Measurements from ENCODE around the gene NCK1.
A peak's percentile ranks its signal among the peaks of the same experiment; 100 is the strongest.

Gene NCK1

DNA sequence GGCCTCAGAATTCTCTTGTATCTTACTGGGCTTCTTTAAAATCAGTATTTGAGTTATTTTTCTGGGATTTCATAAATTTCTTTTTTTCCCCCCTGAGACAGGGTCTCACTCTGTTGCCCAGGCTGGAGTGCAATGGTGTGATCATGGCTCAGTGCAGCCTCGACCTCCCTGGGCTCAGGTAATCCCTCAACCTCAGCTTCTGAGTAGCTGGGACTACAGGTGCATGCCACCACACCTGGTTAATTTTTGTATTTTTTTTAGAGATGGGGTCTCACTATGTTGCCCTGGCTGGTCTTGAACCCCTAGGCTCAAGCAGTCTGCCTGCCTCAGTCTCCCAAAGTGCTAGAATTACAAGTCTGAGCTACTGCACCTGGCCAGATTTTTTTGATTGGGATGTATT is 43.5 kb downstream of the NCK1 start:
- DNase-seq (ENCODE audit: low read depth in 1 of 2, low spot score in 1 of 2), result no peak

GRCh38 chr3:136906725-136907124 is 44.7 kb downstream of the NCK1 start:
- DNase-seq (ENCODE audit: low read depth in 1 of 2, low spot score in 1 of 2), result no peak

DNA sequence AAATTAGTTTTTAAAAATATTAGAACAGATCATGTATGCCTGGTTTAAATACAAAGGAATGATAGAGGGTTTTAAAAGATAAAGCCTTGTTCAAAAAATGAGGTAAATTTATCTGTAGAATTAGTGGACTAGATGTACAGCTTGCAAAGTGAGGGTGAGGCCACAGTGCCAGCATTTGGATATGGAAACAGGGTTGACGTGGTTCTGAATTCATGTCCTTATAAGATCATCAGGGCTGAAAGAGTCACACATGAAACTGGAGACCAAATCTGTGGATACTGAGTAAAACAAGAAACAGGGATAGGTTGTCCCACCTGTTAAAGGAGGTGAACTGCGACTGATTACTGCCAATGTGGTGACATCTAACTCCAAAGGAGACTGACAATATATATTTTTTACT is 46.3 kb downstream of the NCK1 start:
- no peak for DNase-seq (ENCODE audit: low read depth in 1 of 2, low spot score in 1 of 2)

DNA sequence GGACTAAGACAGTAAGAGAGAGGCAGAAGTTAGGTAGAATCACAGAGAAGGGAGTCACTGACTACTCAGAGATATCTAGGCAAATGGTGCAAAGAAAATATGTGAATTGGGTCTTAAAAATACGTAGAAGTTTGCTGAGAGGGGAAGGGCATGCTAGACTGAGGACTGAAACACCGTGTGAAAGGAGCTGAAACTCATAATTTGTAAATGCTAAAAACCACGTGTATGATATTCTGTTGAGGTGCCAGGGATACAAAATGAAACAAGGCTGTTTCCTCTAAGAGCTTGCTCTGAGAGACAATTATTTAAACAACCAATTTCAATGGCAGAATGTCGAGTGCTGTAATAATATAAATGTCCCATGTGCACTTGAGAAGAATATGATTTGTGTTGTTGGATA is 47.2 kb downstream of the NCK1 start:
- no peak for DNase-seq (ENCODE audit: low read depth in 1 of 2, low spot score in 1 of 2)

- no peak for DNase-seq (ENCODE audit: low read depth in 1 of 2, low spot score in 1 of 2)
Observed at GRCh38 chr3:136910697-136911096, 48.7 kb downstream of the NCK1 start.

- no peak for DNase-seq (ENCODE audit: low read depth in 1 of 2, low spot score in 1 of 2)
Observed at GRCh38 chr3:136913168-136913567, 51.2 kb downstream of the NCK1 start.

DNA sequence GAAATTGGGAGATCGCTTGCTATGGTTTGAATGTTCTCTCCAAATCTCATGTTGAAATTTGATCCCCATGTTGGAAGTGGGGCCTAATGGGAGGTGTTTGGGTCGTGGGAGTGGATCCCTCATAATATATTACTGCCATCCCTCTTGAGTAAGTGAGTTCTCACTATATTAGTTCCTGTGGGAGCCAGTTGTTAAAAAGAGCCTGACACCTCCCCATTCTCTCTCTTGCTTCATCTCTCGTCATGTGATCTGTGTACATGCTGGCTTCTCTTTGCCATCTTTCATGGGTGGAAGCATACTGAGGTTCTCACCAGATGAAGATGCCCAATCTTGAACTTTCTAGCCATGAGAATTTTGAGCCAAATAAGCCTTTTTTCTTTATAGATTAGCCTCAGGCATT is 52.7 kb downstream of the NCK1 start:
- no peak for DNase-seq (ENCODE audit: low read depth in 1 of 2, low spot score in 1 of 2)

- no peak for DNase-seq (ENCODE audit: low read depth in 1 of 2, low spot score in 1 of 2)
Observed at GRCh38 chr3:136916223-136916622, 54.2 kb downstream of the NCK1 start.

DNA sequence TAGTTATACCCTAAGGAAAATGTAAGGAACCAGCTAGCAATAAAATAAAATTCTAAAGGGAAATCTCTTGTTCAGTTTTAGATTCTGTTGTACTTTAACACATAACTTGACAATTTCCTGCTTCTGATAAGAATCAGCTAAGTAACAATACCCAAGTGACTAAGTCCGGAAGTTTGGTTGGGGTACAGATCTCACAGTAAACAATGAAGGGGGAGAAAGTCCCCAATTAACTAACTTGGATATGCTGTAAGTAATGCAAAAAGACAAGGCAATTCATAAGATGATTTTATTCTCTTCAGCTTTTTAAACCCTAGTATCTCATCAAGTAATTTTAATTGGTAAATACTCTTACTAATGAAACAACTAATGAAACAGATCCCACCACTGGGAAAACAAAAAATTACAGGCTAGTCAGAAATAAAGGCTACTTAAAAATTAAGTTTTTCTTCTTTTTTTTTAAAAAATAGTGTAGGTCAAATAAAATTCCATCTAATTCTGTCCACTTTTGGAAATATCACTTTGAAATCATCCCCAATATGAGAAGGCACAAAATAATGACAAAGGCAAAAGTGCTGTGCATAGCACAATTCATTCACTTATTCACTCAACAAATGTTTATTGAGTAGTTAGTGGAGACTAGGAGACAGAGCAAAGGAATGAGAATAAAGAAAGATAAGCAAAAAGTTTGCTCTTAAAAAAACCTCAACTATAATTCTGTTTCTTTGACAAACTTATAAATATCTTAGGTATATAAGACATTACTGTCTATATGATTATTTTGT is 58.0 kb downstream of the NCK1 start:
- DNase-seq (ENCODE audit: low read depth in 1 of 2, low spot score in 1 of 2), result peak in 1 of 2 donors; percentile 7

DNA sequence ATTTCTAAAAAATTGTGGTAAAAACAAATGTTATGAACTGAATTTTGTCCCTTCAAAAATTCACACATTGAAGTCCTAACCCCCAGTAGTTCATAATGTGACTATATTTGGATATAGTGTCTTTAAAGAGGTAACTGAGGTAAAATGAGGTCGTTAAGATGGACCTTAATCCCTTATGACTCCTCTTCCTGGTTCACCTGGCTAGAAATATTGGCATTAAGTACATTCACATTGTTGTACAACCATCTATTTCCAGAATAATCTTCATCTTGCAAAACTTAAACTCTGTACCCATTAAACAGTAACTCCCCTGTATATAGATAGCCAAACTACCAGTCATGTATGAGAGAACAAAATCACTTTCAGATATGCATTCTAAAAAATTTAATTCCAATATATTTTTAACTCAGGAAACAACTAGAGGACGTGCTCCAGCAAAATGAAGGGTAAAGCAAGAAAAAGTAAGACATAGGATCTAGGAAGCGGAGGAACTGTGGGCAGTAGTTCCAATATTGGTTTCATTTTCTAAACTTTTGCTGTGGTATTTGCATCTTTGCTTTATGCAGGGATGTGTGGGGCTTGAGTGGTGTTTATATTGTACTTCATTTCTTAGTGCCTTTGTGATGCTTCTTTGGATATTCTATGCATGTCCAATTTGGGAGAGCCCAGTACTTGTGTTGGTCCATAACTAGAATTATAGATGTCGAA is 59.0 kb downstream of the NCK1 start:
- no peak for DNase-seq (ENCODE audit: low read depth in 1 of 2, low spot score in 1 of 2)

GRCh38 chr3:136925425-136926190 is 63.6 kb downstream of the NCK1 start:
- no peak for DNase-seq (ENCODE audit: low read depth in 1 of 2, low spot score in 1 of 2)

- DNase-seq (ENCODE audit: low read depth in 1 of 2, low spot score in 1 of 2), result no peak
Observed at GRCh38 chr3:136928240-136928639, 66.2 kb downstream of the NCK1 start.

- DNase-seq (ENCODE audit: low read depth in 1 of 2, low spot score in 1 of 2), result no peak
Observed at GRCh38 chr3:136929977-136930670, 68.1 kb downstream of the NCK1 start.

GRCh38 chr3:136931606-136932005 is 69.6 kb downstream of the NCK1 start:
- no peak for DNase-seq (ENCODE audit: low read depth in 1 of 2, low spot score in 1 of 2)

- DNase-seq (ENCODE audit: low read depth in 1 of 2, low spot score in 1 of 2), result no peak
Observed at GRCh38 chr3:136932523-136932922, 70.5 kb downstream of the NCK1 start.

GRCh38 chr3:136932978-136933772 is 71.2 kb downstream of the NCK1 start:
- no peak for DNase-seq (ENCODE audit: low read depth in 1 of 2, low spot score in 1 of 2)

DNA sequence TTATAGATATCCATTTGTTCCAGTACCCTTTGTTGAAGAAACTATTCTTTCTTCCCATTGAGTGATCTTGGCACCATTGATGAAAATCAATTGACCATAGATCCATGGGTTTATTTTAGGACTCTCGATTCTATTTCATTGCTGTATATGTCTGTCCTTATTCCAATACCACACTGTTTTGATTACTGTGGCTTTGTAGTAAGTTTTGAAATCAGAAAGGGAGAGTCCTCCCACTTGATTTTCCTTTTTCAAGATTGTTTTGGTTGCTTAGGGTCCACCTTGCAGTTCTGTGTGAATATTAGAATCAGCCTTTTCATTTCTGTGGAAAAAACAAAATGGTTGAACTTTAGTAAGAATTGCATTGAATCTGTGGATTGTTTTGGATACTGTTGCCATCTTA is 75.2 kb downstream of the NCK1 start:
- DNase-seq (ENCODE audit: low read depth in 1 of 2, low spot score in 1 of 2), result no peak

GRCh38 chr3:136937851-136938250 is 75.8 kb downstream of the NCK1 start:
- no peak for DNase-seq (ENCODE audit: low read depth in 1 of 2, low spot score in 1 of 2)

DNA sequence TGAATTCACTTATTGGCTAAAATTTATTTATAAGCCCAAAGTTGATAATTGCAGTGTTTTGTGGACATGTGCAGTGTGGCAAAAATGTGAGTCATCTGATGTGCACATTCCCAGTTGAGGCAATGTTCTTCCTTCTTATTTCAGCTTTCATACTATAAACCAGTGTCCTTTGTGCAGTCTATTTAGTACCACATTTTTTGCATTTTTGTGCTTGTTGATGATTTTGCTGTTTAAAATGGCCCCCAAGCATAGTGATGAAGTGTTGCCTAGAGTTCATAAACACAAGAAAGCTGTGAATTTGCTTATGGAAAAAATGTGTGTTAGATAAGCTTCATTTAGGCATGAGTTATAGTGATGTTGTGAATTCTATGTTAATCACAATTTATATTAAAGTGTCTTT is 76.3 kb downstream of the NCK1 start:
- DNase-seq (ENCODE audit: low read depth in 1 of 2, low spot score in 1 of 2), result no peak

GRCh38 chr3:136939489-136939888 is 77.5 kb downstream of the NCK1 start:
- DNase-seq (ENCODE audit: low read depth in 1 of 2, low spot score in 1 of 2), result no peak

DNA sequence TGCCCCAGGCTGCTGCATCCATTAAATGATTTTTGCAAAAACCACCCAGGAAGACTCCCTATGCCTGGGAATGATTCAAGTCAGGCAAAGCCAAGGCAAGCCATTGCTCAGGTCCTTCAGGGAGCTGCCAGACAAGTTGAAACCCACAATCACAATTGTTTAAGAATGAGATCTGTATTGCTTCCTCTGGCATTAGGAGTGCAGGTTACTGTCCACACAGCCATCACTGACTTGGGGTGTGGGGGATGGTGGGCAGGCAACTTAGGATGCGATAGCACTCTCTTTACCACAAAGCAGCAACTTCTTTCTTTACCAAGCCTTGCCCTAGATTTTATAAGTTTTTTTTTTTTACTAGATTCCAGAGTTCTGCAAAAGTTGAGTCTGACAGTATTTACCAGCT is 80.8 kb downstream of the NCK1 start:
- DNase-seq (ENCODE audit: low read depth in 1 of 2, low spot score in 1 of 2), result no peak

Measured in activated CD4-positive, alpha-beta T cell treated with anti-CD3 and anti-CD28 coated beads, Interleukin-2, amount 50 U/mL, for 24 hours (primary cell).